Measurements from ENCODE around the gene REPIN1.
A peak's percentile ranks its signal among the peaks of the same experiment; 100 is the strongest.

Gene REPIN1

DNA sequence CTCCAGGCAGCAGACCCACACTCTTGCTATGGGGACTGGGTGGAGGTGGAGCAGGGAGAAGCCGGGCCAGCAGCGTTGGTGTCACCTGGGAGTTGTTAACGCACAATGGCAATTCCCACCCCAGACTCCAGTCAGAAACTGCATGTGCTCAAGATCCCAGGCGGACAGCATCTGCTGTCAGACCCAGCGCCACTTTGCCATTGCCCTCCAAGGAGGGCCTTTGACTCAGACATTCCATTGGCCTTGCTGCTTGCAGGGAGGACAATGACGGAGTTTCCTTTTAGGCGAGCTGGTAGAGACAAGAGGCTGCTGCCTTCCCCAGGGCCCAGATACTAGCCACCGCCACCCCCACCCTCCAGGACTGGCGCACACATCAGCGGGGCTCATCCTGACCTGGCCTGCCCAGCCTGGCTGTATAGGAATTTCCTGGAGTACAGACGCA is 45.0 kb downstream of the REPIN1 start:
- Histone ChIP-seq H3K36me3 (peaks cover 14% of the 10 kb centered on the region), H3K27ac (no peak overlapping the region), H3K27me3 (ENCODE audit: insufficient read depth, low read depth, severe bottlenecking) (no peaks in the 10 kb centered on the region), H3K4me3 (ENCODE audit: low read depth, low read length) (no peak overlapping the region), H3K9me3 (ENCODE audit: severe bottlenecking) (no peaks in the 10 kb centered on the region)
- no peak for DNase-seq
- TF ChIP-seq CTCF (IDR thresholded peaks at IDR 0.05; ENCODE audit: low read depth, low read length) = no peak

DNA sequence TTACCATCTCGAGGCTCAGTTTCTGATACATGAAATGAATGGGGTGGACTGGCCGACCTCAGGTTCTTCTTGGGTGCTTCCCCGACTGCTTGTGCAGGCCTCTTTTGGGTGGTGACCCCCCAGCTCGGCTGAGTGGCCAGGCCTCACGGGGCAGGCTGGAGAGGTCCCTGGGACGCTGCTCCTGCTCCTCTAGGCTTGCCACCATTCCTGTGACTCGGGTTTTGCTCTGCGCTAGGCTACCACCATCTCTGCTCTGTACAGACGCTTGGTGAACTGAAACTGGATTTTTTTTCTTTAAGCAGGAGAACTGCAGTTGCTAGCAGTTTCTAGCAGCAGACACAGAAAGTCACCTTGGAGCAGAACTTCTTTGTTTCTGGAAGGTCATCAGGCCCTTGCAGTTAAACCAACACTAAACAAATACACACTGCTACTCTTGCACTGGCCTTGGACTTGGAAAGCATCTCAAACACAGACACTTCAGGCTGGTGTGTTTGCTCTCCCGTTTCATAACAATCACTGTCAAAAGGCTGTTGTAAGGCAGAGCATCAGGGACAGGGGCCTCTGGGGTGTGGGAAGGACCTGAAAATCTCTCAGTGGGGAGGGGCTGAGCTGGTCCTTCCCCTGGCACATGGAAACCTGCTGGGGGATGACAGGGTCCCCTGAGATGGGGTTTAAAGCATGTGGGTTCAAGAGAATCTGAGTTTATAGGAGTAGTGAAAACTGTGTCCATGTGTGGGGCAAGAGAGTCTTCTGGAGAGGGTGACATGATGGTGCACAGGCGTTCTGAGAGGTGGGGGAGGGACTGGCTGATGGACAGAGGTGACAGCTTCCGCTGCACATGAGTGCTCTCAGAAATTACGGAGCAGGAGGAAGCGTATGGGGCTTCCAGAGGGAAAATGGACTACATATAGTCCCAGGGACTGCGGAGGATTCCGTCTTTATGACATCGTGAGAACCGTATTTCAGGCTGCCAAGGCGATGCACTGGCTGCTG is 46.8 kb downstream of the REPIN1 start:
- no peaks in the 10 kb centered on the region for H3K27me3 ChIP-seq (ENCODE audit: insufficient read depth, low read depth, severe bottlenecking)
- no peak overlapping the region for H3K27ac ChIP-seq
- H3K36me3 ChIP-seq = peaks cover 6% of the 10 kb centered on the region
- no peak for TF ChIP-seq CTCF (IDR thresholded peaks at IDR 0.05; ENCODE audit: low read depth, low read length)
- no peaks in the 10 kb centered on the region for H3K9me3 ChIP-seq (ENCODE audit: severe bottlenecking)
- DNase-seq = no peak
- no peak overlapping the region for H3K4me3 ChIP-seq (ENCODE audit: low read depth, low read length)

- H3K4me3 ChIP-seq (ENCODE audit: low read depth, low read length) = no peak overlapping the region
- no peak for DNase-seq
- TF ChIP-seq CTCF (IDR thresholded peaks at IDR 0.05; ENCODE audit: low read depth, low read length) = no peak
- no peaks in the 10 kb centered on the region for H3K36me3 ChIP-seq
- H3K27me3 ChIP-seq (ENCODE audit: insufficient read depth, low read depth, severe bottlenecking) = no peaks in the 10 kb centered on the region
- no peaks in the 10 kb centered on the region for H3K9me3 ChIP-seq (ENCODE audit: severe bottlenecking)
- H3K27ac ChIP-seq = no peak overlapping the region
Measured at GRCh38 chr7:150417239-150417638, 48.6 kb downstream of the REPIN1 start.

- Histone ChIP-seq H3K27ac (no peak overlapping the region), H3K9me3 (ENCODE audit: severe bottlenecking) (no peaks in the 10 kb centered on the region), H3K27me3 (ENCODE audit: insufficient read depth, low read depth, severe bottlenecking) (no peaks in the 10 kb centered on the region), H3K36me3 (no peaks in the 10 kb centered on the region), H3K4me3 (ENCODE audit: low read depth, low read length) (no peak overlapping the region)
- TF ChIP-seq CTCF (IDR thresholded peaks at IDR 0.05; ENCODE audit: low read depth, low read length) = 0 out of 2 replicates have a peak, but pooled peaks have one; percentile 19
- no peak for DNase-seq
Measured at GRCh38 chr7:150417863-150418262, 49.2 kb downstream of the REPIN1 start.

GRCh38 chr7:150420242-150420641 is 51.6 kb downstream of the REPIN1 start:
- DNase-seq = no peak
- Histone ChIP-seq H3K36me3 (no peaks in the 10 kb centered on the region), H3K9me3 (ENCODE audit: severe bottlenecking) (no peaks in the 10 kb centered on the region), H3K27me3 (ENCODE audit: insufficient read depth, low read depth, severe bottlenecking) (no peaks in the 10 kb centered on the region), H3K4me3 (ENCODE audit: low read depth, low read length) (no peak overlapping the region), H3K27ac (no peak overlapping the region)
- TF ChIP-seq CTCF (IDR thresholded peaks at IDR 0.05; ENCODE audit: low read depth, low read length) = no peak
